HG02938 (cell line): Measurements from ENCODE around the gene CELA3B.
"Not testable (repeated sequence)": the region's sequence is repeated elsewhere in the genome, so short reads cannot be mapped to it uniquely, and the experiment has no call there.

Source experiments
- ATAC-seq: cut with Tn5 transposase; IDR thresholded peaks from one replicate; pipeline ENCODE4 v1.9.1; 2021; ENCODE audit warnings: mild to moderate bottlenecking, moderate library complexity; ENCODE audit not compliant: unreplicated experiment

The CELA3B gene

GRCh38 chr1:22005261-22006149, 28.7 kb downstream of the CELA3B start:
- ATAC-seq, result not testable (repeated sequence)

- ATAC-seq, result not testable (repeated sequence)
Observed at GRCh38 chr1:22006736-22007135, 29.9 kb downstream of the CELA3B start.

GRCh38 chr1:22007262-22007661, 30.4 kb downstream of the CELA3B start:
- not testable (repeated sequence) for ATAC-seq

- not testable (repeated sequence) for ATAC-seq
Observed at GRCh38 chr1:22009566-22009965, 32.7 kb downstream of the CELA3B start.

GRCh38 chr1:22012752-22013151, 35.9 kb downstream of the CELA3B start:
- ATAC-seq, result not testable (repeated sequence)

- ATAC-seq, result not testable (repeated sequence)
Observed at GRCh38 chr1:22014575-22015206, 37.9 kb downstream of the CELA3B start.

GRCh38 chr1:22018583-22019559, 42.0 kb downstream of the CELA3B start:
- ATAC-seq, result no peak

- ATAC-seq, result no peak
Observed at GRCh38 chr1:22021061-22021460, 44.2 kb downstream of the CELA3B start.

- ATAC-seq, result peak; percentile 34
Observed at GRCh38 chr1:22024485-22025367, 47.9 kb downstream of the CELA3B start.

- ATAC-seq, result peak; percentile 62
Observed at GRCh38 chr1:22025368-22026155, 48.7 kb downstream of the CELA3B start.

- no peak for ATAC-seq
Observed at GRCh38 chr1:22026924-22027289, 50.1 kb downstream of the CELA3B start.

GRCh38 chr1:22030057-22030456, 53.2 kb downstream of the CELA3B start:
- no peak for ATAC-seq

GRCh38 chr1:22030473-22030872, 53.7 kb downstream of the CELA3B start:
- no peak for ATAC-seq

GRCh38 chr1:22031214-22031962, 54.6 kb downstream of the CELA3B start:
- ATAC-seq, result no peak

- ATAC-seq, result not testable (repeated sequence)
Observed at GRCh38 chr1:22034834-22035233, 58.0 kb downstream of the CELA3B start.

GRCh38 chr1:22037520-22037919, 60.7 kb downstream of the CELA3B start:
- no peak for ATAC-seq

GRCh38 chr1:22038036-22038435, 61.2 kb downstream of the CELA3B start:
- no peak for ATAC-seq
